ENCODE measurements around the gene MYO1E.

DNA sequence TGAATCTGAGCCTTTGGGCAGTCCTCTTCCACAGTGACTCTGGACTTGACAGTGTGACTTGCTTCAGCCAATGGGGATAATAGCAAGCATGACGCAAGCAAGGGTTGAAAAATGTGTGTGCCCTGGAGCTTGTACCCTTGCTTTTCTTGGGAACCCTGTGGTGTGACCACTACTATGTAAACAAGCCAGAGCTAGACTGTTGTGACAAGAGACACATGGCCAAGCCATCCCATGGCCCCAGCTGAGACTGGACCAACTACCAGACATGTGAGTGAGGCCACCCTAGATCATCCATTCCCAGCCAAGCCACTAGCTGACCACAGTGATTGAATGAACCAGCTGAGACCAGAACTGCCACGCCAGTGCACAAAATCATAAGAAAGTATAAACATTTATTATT lies 11.8 kb downstream of the MYO1E start:
- no peak for TF ChIP-seq POLR2A (IDR thresholded peaks at IDR 0.05)
- TF ChIP-seq, protein P1, sequence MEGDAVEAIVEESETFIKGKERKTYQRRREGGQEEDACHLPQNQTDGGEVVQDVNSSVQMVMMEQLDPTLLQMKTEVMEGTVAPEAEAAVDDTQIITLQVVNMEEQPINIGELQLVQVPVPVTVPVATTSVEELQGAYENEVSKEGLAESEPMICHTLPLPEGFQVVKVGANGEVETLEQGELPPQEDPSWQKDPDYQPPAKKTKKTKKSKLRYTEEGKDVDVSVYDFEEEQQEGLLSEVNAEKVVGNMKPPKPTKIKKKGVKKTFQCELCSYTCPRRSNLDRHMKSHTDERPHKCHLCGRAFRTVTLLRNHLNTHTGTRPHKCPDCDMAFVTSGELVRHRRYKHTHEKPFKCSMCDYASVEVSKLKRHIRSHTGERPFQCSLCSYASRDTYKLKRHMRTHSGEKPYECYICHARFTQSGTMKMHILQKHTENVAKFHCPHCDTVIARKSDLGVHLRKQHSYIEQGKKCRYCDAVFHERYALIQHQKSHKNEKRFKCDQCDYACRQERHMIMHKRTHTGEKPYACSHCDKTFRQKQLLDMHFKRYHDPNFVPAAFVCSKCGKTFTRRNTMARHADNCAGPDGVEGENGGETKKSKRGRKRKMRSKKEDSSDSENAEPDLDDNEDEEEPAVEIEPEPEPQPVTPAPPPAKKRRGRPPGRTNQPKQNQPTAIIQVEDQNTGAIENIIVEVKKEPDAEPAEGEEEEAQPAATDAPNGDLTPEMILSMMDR (IDR thresholded peaks at IDR 0.05): no peak
